Neural cell (in vitro differentiated cells): ENCODE measurements around the gene BPGM.

Source experiments
- EZH2 ChIP-seq: fragments of 200-600, 300-800 bp; shearing (Covaris generic), sonication (generic); IDR thresholded peaks from 2 replicates; pipeline ENCODE4 v1.6.1; 2014; ENCODE audit warnings: antibody characterized with exemption, low read length, borderline replicate concordance, mild to moderate bottlenecking; ENCODE audit not compliant: insufficient read depth, poor library complexity, severe bottlenecking
- TAF1 ChIP-seq: IDR thresholded peaks from 2 replicates; pipeline ENCODE4 v1.6.1; 2012; ENCODE audit warnings: low read depth

DNA sequence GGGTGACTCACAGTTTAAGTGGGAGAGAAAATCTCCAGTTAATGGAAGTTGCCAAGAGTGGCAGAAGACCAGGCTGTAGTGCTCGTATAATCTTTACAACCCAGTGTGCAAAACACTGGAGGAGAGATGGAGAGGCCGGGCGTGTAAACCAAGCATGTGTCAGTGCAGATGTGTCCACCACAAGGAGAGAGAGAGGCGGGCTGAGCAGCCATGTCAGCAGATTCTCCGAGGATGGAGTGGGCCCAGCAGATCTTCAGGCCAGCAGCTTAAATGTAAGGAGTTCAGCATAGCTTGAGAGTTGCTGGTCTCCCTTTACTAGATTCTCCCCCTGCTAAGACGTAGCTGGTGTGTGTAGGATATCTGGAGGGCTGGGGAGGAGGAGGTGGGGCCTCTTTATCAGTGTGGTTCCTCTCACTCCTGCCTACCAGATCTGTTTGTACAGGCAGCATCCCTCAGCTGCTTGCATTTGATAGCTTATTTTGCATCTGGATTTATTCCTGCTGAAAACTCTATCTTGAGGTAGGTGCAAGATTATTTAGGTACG lies 13.7 kb downstream of the BPGM start:
- TF ChIP-seq TAF1 (no peak), EZH2 (no peak)
